Calu3 (cell line): ENCODE measurements around the gene EPAS1. TPM values are rescaled to one million over a fixed set of nuclear protein-coding genes. Genes with fewer than 3 reads are reported as not detected.

Experiments
- BruUV-seq: library from RNA; stranded (reverse); fragments of 400-500 nt; replicated peaks from 2 replicates; lab custom pipeline; 2021; lab: Mats Ljungman, UMichigan
- CTCF ChIA-PET: fragments of 300-600 bp; sonication (Branson Sonifier 250); formaldehyde crosslinking; loops from one replicate; lab custom pipeline; 2022; ENCODE audit warnings: antibody characterized with exemption; lab: Charles Lee
- DNase-seq: peaks from one replicate; pipeline ENCODE4 v3.0.0; 2022
- H3K27ac Mint-ChIP-seq: one replicate; pipeline ENCODE4 v1.8.0; 2022; ENCODE audit warnings: mixed read lengths; ENCODE audit not compliant: unreplicated experiment
- H3K27me3 Mint-ChIP-seq: one replicate; pipeline ENCODE4 v1.8.0; 2022; ENCODE audit warnings: mixed read lengths; ENCODE audit not compliant: unreplicated experiment
- H3K36me3 Mint-ChIP-seq: one replicate; pipeline ENCODE4 v1.8.0; 2022; ENCODE audit warnings: mild to moderate bottlenecking, moderate library complexity, mixed read lengths; ENCODE audit not compliant: insufficient read depth, unreplicated experiment
- H3K4me1 Mint-ChIP-seq: one replicate; pipeline ENCODE4 v1.8.0; 2022; ENCODE audit warnings: mild to moderate bottlenecking, low read depth, mixed read lengths; ENCODE audit not compliant: unreplicated experiment
- H3K4me3 Mint-ChIP-seq: one replicate; pipeline ENCODE4 v1.8.0; 2022; ENCODE audit warnings: mild to moderate bottlenecking, low read depth, moderate library complexity, mixed read lengths; ENCODE audit not compliant: unreplicated experiment
- H3K9me3 Mint-ChIP-seq: one replicate; pipeline ENCODE4 v1.8.0; 2022; ENCODE audit warnings: low read depth, mixed read lengths; ENCODE audit not compliant: unreplicated experiment
- intact Hi-C: fragments of 100-400 bp; cut with micrococcal nuclease; formaldehyde crosslinking; loops from one replicate; pipeline ENCODE4 v1.10.0; 2022; ENCODE audit not compliant: unreplicated experiment
- total RNA-seq: library from RNA; stranded (reverse); gene quantifications from 2 replicates; pipeline ENCODE4 v1.2.3, GENCODE V29; 2022
- TF ChIP-seq, protein P1 (sequence below): fragments of 200-600 bp; IDR thresholded peaks from one replicate; pipeline ENCODE4 v1.8.0; 2022; ENCODE audit warnings: antibody characterized with exemption; ENCODE audit not compliant: unreplicated experiment

The EPAS1 gene
- total RNA-seq, 1 experiment from 2014 or later, result 18.5 TPM

GRCh38 chr2:46339676-46340459 lies 42.7 kb downstream of the EPAS1 start:
- intact Hi-C loops, result no loop called here
- Mint-ChIP-seq H3K27ac (no peak overlapping the region), H3K36me3 (no peaks in the 10 kb centered on the region)

DNA sequence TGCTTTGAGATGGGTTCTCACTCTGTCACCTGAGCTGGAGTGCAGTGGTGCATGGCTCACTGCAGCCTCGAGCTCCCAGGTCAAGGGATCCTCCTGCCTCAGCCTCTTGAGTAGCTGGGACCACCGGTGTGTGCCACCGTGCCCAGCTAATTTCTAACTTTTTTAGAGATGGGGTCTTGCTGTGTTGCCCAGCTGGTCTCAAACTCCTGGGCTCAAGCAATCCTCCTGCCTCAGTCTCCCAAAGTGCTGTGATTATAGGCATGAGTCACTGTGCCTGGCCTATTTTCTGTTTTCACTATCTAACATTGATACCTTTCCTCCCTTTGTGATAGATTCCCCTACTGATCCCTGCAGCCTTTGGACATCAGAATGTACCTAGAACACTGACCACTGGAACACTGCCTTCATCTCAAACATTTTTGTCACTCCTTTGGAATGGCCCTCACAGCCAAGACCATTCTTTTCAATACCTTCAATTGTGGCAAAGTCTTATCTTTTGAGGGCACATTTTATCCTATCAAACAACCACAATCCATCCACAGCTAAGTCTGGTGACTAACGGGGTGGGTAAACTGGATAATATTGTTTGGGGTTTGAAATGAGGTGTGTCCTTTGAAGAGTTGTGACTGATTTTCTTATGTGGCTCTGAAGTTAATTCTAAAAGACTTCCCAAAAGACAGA lies 43.7 kb downstream of the EPAS1 start:
- H3K4me1 Mint-ChIP-seq, result peaks cover 15% of the 10 kb centered on the region
- peaks cover 35% of the 10 kb centered on the region for H3K27me3 Mint-ChIP-seq
- intact Hi-C loops, result no loop called here
- no peaks in the 10 kb centered on the region for H3K9me3 Mint-ChIP-seq
- H3K27ac Mint-ChIP-seq, result no peak overlapping the region
- H3K4me3 Mint-ChIP-seq, result no peak overlapping the region
- CTCF ChIA-PET, result no interaction called here
- no peak for DNase-seq
- BruUV-seq, result no TSS peak
- TF ChIP-seq, protein P1, sequence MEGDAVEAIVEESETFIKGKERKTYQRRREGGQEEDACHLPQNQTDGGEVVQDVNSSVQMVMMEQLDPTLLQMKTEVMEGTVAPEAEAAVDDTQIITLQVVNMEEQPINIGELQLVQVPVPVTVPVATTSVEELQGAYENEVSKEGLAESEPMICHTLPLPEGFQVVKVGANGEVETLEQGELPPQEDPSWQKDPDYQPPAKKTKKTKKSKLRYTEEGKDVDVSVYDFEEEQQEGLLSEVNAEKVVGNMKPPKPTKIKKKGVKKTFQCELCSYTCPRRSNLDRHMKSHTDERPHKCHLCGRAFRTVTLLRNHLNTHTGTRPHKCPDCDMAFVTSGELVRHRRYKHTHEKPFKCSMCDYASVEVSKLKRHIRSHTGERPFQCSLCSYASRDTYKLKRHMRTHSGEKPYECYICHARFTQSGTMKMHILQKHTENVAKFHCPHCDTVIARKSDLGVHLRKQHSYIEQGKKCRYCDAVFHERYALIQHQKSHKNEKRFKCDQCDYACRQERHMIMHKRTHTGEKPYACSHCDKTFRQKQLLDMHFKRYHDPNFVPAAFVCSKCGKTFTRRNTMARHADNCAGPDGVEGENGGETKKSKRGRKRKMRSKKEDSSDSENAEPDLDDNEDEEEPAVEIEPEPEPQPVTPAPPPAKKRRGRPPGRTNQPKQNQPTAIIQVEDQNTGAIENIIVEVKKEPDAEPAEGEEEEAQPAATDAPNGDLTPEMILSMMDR, result no peak
- H3K36me3 Mint-ChIP-seq, result no peaks in the 10 kb centered on the region

More at GRCh38 chr2:46339676-46340459, 42.7 kb downstream of the EPAS1 start:
- CTCF ChIA-PET, result interaction anchor here (1.3 kb wide), 1 partner anchor 23 kb away, joined by 3 read pairs; no protein-coding TSS in a partner anchor
- no TSS peak for BruUV-seq
- no peaks in the 10 kb centered on the region for H3K9me3 Mint-ChIP-seq
- H3K4me3 Mint-ChIP-seq, result no peak overlapping the region
- peaks cover 35% of the 10 kb centered on the region for H3K27me3 Mint-ChIP-seq
- DNase-seq, result no peak
- peaks cover 22% of the 10 kb centered on the region for H3K4me1 Mint-ChIP-seq
- TF ChIP-seq, protein P1, result no peak

GRCh38 chr2:46342566-46343315 lies 45.5 kb downstream of the EPAS1 start:
- no peaks in the 10 kb centered on the region for H3K4me1 Mint-ChIP-seq
- no peaks in the 10 kb centered on the region for H3K36me3 Mint-ChIP-seq
- TF ChIP-seq, protein P1, result no peak
- no TSS peak for BruUV-seq
- no peak for DNase-seq
- H3K9me3 Mint-ChIP-seq, result no peaks in the 10 kb centered on the region
- intact Hi-C loops, result no loop called here
- H3K27me3 Mint-ChIP-seq, result peaks cover 23% of the 10 kb centered on the region
- CTCF ChIA-PET, result no interaction called here
- H3K27ac Mint-ChIP-seq, result no peak overlapping the region
- no peak overlapping the region for H3K4me3 Mint-ChIP-seq

DNA sequence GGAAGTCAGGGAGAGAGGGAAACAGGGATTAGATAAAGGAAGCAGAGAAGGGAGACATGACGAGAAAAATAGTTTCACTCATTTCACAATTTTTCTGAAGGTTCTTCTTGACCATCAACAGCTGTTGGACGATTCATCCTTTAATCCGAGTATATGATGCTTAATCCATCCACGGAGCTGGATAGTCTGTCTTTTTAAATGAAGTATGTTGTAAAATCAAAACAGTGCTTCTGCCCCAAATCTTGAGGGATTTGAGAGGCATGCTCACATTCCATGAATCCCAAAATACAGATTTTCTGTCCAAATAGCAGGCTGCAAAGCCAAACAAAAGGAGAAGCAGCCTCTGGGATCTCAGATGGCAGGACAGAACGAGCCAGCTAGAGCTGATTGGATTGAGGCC lies 47.5 kb downstream of the EPAS1 start:
- Mint-ChIP-seq H3K27me3 (peaks cover 23% of the 10 kb centered on the region), H3K9me3 (no peaks in the 10 kb centered on the region), H3K27ac (no peak overlapping the region), H3K4me1 (no peaks in the 10 kb centered on the region), H3K4me3 (no peak overlapping the region), H3K36me3 (no peaks in the 10 kb centered on the region)
- TF ChIP-seq, protein P1, result no peak
- CTCF ChIA-PET, result no interaction called here
- DNase-seq, result no peak
- intact Hi-C loops, result no loop called here
- BruUV-seq, result no TSS peak
